Coronary artery (tissue), 2 donors: ENCODE results near the gene ERGIC1.

Source experiments
- DNase-seq: peaks from one replicate; pipeline ENCODE4 v3.0.0-alpha.2; 2017; ENCODE audit warnings: low spot score
- H3K27ac ChIP-seq, 2 donors: fragments of 200-600 bp; sonication (generic); one replicate each; pipeline ENCODE4 v1.5.1; 2016 to 2019
- H3K4me3 ChIP-seq: fragments of 200-600 bp; sonication (generic); 2 replicates; pipeline ENCODE4 v1.5.1; 2016; ENCODE audit warnings: mild to moderate bottlenecking, moderate library complexity
- CTCF ChIP-seq: fragments of 200-600 bp; sonication (generic); IDR thresholded peaks from one replicate; pipeline ENCODE4 v1.5.1; 2019; ENCODE audit warnings: antibody characterized with exemption

Gene ERGIC1

GRCh38 chr5:172898218-172898842 lies 64.3 kb downstream of the ERGIC1 start:
- H3K4me3 ChIP-seq, result no peak overlapping the region
- DNase-seq, result no peak
- H3K27ac ChIP-seq, result peak overlapping the region; percentile 90 to 95
- TF ChIP-seq CTCF, result no peak

GRCh38 chr5:172898843-172899369 lies 64.9 kb downstream of the ERGIC1 start:
- TF ChIP-seq CTCF, result no peak
- H3K4me3 ChIP-seq, result no peak overlapping the region
- DNase-seq, result no peak
- peak overlapping the region; percentile 90 to 95 for H3K27ac ChIP-seq

- Histone ChIP-seq H3K27ac (peak overlapping the region; percentile 94 to 95), H3K4me3 (no peak overlapping the region)
- no peak for TF ChIP-seq CTCF
- no peak for DNase-seq
Measured at GRCh38 chr5:172899436-172899835, 65.4 kb downstream of the ERGIC1 start.

GRCh38 chr5:172901012-172901780 lies 67.1 kb downstream of the ERGIC1 start:
- no peak for TF ChIP-seq CTCF
- DNase-seq, result peak; percentile 93

GRCh38 chr5:172901788-172902496 lies 67.9 kb downstream of the ERGIC1 start:
- H3K4me3 ChIP-seq, result no peak overlapping the region
- no peak for TF ChIP-seq CTCF
- DNase-seq, result no peak
- peak overlapping the region; percentile 94 to 95 for H3K27ac ChIP-seq

More at GRCh38 chr5:172901012-172901780, 67.1 kb downstream of the ERGIC1 start:
- no peak overlapping the region for H3K4me3 ChIP-seq
- H3K27ac ChIP-seq, result peak overlapping the region; percentile 94 to 95

- peak; percentile 96 for DNase-seq
- H3K4me3 ChIP-seq, result no peak overlapping the region
- H3K27ac ChIP-seq, result peak overlapping the region; percentile 94 to 95
- peak; percentile 27 for TF ChIP-seq CTCF
Measured at GRCh38 chr5:172902497-172903472, 68.7 kb downstream of the ERGIC1 start.
